GM19193 (cell line): ENCODE data around the gene COTL1.

Experiments used
- POLR2A ChIP-seq: IDR thresholded peaks from 4 replicates; pipeline ENCODE4 v1.6.1; 2011; ENCODE audit not compliant: insufficient read depth, insufficient read length; ENCODE audit errors: extremely low read depth

Gene COTL1

DNA sequence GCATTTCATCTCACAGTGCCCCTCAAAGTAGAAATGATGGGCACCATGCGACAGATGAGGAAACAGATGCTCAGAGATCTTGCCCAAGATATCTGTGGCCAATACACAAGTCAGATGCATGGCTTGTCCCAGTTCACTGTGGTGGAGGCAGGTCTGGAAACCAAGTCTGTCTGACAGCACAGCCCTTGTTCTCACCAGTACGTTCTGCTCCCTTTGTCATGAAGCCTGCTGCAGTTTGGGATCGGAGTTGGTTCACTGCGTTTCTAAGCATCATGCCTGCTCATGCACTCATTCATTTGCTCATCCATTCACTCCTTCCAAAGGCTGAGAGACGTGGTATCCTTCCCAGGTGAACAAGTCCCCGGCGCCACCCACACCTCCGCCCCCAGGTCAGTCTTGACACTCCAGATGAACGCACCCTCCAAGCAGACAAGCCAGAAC, 86.2 kb downstream of the COTL1 start:
- no peak for TF ChIP-seq POLR2A

DNA sequence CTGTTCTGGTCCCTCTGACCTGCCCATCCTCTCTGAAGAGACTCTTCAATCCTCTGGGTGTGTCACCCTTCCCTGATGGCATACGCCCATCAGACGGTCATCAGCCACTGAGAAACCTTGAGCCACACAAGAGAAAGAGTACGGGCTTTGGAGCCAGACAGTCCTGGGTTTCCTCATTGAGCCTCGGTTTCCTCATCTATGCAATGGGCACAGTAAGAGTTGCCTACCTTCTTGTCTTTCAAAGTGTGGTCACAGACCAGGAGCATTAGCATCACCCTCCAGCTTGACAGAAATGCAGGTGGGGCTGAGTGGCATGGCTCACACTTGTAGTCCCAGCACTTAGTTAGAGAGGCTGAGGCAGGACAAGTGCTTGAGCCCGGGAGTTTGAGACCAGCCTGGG, 87.3 kb downstream of the COTL1 start:
- no peak for TF ChIP-seq POLR2A

DNA sequence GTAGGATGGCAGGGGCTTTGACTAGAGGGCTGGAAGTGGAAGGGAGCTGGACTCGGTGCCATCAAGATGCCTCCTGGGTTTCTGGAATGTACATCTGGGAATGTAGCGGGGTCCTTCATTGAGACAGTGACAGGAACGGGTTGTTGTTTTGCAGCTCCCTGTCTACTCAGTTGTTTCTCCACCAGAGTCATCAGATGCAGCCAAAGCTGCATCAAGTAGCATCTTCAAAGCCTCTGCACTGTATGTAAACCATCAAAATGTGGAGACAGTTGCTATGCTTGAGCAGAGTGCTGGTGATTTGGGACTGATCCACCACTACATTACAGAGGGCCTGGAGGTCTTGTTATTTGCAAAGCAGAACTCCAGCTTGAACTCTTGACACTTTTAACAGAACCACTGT, 88.3 kb downstream of the COTL1 start:
- TF ChIP-seq POLR2A, result no peak

DNA sequence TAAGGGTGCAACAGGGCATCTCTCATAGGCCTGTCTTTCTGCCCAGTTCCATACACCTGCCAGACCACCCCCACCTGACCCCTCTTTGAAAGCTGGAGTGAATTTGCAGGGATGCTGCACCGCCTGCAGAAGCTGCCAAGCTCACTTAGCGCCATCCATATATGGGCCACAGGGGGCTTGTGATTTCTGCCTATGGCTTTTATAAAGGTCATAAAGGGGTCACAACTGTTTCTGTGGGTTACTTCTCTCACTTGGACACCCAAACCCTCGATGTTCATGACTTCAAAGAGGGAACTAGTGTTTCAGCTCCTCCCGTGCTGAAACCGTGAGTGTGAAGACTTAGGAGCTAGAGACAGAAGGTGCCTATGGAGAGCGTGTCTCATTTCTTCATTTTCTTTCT, 89.6 kb downstream of the COTL1 start:
- TF ChIP-seq POLR2A, result no peak

DNA sequence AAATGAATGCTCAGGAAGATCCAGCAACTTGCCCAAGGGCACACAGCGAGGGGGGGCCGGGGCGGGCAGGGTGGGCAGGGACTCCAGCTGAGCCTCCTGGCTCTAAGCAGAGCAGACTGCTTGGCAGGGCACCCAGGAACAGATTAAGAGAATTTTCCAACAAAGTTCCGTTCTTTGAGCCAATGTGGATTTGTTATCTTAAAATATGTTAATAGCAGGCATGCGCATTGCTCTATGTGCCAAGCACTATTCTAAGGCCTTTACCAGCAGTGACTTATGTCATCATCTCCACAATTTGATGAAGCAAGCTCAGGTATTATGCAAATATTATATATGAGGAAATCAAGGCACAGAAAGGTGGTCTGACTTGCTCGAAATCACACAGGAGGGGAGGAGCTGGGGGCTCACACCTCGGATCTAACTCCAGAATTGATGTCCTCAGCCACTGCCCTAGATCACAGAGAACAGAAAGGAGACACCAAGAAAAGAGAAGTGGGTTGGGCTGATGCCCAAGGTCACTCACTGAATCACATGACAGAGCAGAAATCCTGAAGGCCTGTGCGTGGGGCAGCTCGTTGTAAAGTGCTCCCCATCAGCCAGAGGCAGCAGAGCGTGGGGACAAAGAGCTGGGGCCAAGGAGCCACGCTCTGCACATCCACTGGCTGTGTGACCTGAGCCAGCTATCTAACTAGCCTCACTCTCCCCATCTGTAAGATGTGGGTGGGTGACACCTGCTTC, 90.2 kb downstream of the COTL1 start:
- TF ChIP-seq POLR2A, result no peak

DNA sequence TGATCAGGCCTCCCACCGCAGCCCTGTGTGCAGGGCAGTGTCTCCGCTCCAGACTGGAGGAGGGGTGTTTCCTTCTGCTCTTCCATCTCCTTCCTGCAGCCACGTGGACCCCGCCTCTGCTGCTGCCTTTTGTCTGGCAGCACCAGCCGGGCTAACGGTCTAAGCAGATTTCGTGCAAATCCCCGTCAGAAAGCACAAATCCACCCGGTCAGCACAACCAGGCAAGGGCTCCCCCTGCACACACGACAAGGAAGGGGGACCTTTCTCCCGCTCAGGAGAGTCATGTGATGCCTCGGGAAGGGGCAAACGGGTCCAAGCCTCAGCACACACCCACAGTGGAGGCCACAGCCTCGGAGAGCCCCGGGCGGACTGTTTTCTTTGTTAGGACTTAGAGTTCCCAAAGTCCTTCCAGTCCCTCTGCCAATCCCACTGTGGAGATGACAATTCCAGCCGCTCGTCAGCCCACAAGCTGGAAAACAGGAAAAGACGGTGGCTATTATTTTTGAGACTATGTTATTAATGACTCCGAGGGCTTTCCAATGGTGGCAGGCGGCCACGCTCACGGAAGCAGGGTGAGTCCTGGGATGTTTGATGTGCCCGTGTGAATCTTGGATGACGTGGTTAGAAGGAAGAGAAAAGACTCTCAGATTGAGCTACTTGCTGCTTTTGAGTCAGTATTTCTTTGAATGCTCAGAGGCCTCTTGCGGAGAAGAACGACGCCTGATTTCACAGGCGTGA, 90.9 kb downstream of the COTL1 start:
- no peak for TF ChIP-seq POLR2A

DNA sequence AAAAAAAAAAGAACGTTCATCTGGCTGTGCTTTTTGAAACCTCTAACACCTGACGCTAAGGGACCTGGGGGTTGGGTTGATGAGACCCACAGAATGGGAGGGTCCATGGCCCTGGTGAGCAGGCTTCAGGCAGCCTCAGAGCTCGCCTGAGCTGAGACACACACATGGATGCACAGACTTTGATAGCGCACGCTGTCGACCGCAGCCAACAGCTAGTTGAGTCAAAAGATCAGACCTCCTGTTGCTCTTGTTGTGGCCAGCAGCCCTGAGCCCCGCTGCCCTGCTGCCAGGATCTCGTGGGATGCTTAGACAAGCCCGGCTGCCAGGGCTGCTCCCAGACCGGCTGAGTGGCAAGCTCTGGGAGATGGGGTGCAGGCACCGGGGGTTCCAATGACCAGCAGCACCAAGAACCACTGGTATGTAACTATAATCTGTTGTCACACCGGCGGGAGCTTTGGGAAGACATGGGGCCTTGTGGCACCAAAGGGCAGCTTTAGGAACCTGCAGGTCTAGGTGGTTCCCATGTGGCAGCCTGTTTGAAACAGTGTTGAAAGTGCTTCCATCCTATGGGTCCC, 93.4 kb downstream of the COTL1 start:
- TF ChIP-seq POLR2A, result no peak

DNA sequence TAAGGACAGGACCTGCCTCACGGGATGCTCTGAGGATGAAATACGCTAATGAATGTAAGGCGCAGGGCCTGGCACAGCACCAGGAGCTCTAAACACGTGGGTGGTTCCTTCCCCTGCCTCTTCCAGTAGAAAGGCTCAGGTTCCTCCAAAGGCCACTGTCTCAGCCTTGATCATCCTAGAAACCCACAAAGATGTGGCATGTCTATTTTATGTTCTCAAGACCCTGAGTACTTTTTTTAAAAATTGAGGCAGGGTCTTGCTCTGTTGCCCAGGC, 96.4 kb downstream of the COTL1 start:
- TF ChIP-seq POLR2A, result no peak

DNA sequence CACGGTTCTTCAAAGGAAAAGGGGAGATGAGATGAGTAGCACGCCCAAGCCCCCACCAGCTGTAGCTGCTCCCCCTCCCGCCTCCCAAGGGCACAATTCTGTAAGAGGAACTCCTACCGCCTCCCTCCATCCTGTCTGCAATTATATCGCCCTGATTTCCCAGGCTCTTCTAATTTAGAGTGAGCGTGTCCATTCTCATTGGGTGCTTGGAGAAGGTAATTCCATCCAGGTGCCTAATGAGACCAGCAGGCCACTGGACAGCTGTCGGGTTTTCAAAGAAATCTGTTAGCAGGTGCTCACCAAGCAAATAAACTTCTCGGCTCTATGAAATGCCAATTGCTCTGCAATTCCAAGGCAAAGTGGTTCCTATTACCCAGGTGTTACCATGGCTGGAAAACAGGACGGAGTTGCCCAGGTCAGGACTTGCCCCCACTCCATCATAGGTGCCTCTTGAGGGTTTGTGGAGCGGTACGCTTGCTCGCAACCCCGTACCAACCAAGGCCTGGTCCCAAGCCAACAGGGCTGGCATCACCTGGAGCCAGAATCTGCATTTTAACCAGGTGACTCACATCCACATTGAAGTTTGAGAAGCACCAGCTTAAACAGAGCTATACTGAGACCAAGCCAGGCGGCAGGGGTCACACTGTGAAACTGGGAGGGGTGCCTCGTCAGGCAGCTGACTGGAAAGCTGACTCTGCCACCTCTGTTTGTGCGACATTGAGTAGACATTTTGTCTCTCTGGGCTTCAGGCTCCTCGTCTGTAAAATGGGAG, 97.0 kb downstream of the COTL1 start:
- no peak for TF ChIP-seq POLR2A

DNA sequence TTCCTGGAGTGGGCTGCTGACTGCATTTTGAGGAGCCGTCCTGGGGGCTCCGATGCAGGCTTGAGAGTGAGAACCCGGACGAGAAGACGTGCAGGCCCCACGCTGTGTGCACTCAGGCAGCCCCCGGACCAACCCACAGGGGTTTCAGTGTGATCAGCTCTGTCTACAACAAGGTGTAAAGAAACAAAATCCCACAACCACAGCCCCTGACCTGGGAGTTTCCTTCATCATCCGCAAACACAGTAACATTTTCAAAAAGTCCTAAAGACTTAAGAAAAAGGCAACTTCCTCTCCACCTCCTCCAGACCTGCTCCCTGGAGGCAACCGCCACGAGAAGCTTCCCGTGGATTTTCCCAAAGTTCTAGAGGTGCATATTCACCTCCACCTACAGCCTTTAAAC, 98.0 kb downstream of the COTL1 start:
- TF ChIP-seq POLR2A, result no peak

DNA sequence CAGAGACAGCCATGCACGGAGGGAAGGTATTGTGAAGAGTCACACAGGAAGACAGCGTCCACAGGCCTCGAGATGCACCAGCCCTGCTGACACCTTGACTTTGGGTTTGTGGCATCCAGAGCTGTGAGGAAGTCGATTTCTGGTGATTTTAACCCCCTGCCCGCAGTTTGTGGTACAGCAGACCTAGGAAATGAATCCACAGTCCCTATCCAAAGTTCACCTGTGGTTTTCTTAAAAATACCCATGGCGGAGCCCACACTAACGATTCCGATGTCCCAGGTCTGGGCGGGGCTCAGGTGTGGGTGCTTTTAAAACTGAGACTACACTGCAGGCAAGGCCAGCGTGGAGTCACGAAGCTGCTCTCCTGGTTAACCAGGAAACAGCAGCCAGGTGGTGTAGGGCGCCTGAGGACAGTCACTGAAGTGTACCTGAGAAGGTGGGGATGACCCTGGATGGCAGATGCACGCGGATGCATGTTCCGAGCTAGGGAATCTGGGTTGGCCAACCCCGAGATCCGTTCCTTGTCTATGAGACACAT, 99.0 kb downstream of the COTL1 start:
- TF ChIP-seq POLR2A, result no peak

DNA sequence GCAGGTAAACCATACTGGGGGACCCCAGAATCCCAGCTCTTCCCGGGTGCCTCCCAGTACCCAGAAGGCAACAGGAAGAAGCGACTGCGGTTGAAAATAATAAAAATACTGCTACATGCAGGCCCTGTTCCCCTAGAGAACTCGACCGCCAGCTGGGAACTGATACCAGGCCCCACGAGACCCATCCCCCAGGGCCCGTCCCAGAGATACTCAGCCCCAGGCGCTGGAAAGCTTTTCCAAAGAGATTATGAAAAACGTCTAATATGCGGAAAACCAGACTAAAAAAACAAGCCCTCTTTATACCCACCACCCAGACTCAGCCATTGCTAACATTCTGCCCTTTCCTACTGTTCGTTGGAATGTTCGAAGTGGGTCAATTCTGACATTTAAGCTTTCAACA, 100.5 kb downstream of the COTL1 start:
- TF ChIP-seq POLR2A, result no peak
